A673 (cell line): Measurements from ENCODE around the gene CPA5.

Experiments
- EZH2 ChIP-seq: fragments of 200-600 bp; sonication (generic); IDR thresholded peaks from 2 replicates; pipeline ENCODE4 v1.6.1; 2017; ENCODE audit warnings: borderline replicate concordance, low read depth, mild to moderate bottlenecking, mixed read lengths, antibody characterized with exemption, low read length; ENCODE audit not compliant: poor library complexity, severe bottlenecking
- TF ChIP-seq, protein P1 (sequence below): fragments of 300-800, 200-600 bp; sonication (generic); conservative IDR thresholded peaks from 2 replicates; pipeline ENCODE4 v1.5.1; 2017; ENCODE audit warnings: low read depth, mild to moderate bottlenecking, antibody characterized with exemption, low read length, moderate library complexity, mixed read lengths

DNA sequence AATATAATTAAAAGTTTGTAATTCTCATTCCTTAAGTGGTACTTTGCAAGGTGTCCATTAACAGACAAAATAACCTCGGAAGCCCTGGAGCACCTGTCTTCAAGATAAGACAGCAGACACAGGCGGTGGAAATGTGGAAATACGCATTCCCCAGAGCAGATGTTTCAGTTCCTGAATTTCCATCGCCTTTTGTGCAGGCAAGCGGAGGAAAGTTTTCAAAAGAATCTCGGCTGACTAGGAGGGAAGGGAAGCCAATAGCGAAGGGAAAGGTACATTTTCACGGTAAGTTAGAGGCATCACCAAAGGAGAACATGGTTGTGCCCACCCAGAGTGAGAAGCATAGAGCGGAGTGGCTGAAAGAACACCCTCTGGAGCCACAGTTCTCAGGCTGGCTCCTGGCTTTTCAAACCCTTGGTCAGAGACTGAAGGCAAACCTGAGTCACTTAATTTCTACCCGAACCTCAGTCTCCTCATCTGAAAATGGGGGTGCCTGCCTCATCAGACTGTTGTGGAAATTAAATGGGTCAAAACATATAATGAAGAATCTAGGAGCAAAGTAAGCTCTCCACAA lies 49.3 kb downstream of the CPA5 start:
- TF ChIP-seq, protein P1, sequence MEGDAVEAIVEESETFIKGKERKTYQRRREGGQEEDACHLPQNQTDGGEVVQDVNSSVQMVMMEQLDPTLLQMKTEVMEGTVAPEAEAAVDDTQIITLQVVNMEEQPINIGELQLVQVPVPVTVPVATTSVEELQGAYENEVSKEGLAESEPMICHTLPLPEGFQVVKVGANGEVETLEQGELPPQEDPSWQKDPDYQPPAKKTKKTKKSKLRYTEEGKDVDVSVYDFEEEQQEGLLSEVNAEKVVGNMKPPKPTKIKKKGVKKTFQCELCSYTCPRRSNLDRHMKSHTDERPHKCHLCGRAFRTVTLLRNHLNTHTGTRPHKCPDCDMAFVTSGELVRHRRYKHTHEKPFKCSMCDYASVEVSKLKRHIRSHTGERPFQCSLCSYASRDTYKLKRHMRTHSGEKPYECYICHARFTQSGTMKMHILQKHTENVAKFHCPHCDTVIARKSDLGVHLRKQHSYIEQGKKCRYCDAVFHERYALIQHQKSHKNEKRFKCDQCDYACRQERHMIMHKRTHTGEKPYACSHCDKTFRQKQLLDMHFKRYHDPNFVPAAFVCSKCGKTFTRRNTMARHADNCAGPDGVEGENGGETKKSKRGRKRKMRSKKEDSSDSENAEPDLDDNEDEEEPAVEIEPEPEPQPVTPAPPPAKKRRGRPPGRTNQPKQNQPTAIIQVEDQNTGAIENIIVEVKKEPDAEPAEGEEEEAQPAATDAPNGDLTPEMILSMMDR = no peak
- TF ChIP-seq EZH2 = no peak
